HEK293 (cell line): Measurements from ENCODE around the gene LRRC8D.

Experiments
- CTCF ChIA-PET: fragments of 350-600 bp; formaldehyde crosslinking; extraction: SDS; loops from one replicate; lab custom pipeline; 2021; ENCODE audit warnings: antibody characterized with exemption; lab: Yijun Ruan, JAX
- POLR2A ChIA-PET: fragments of 300-600 bp; formaldehyde crosslinking; extraction: SDS; loops from one replicate; lab custom pipeline; 2020; ENCODE audit warnings: antibody characterized with exemption, inconsistent platforms; lab: Yijun Ruan, JAX
- H3K27ac ChIP-seq: fragments of 200-500 bp; sonication (Bioruptor generic); 2 replicates; pipeline ENCODE4 v1.5.1; 2014; ENCODE audit warnings: low read depth, low read length, control low read depth, inconsistent platforms; ENCODE audit errors: extremely low read depth
- H3K36me3 ChIP-seq, 2 experiments: fragments of 200-500 bp in 1 of 2; sonication (Bioruptor generic) in 1 of 2; 1 replicate in 1 of 2; 2 replicates in 1 of 2; pipeline ENCODE4 v1.5.1; 2014 to 2017; ENCODE audit warnings: inconsistent platforms in 2 of 2, low read length in 2 of 2; ENCODE audit not compliant: control insufficient read depth in 2 of 2, insufficient read depth in 1 of 2
- H3K4me1 ChIP-seq: fragments of 200-500 bp; sonication (Bioruptor generic); 2 replicates; pipeline ENCODE4 v1.5.1; 2014; ENCODE audit warnings: mild to moderate bottlenecking, low read length, inconsistent platforms; ENCODE audit not compliant: control insufficient read depth, insufficient read depth
- H3K4me3 ChIP-seq: 2 replicates; pipeline ENCODE4 v1.5.1; 2011; ENCODE audit warnings: low read depth, mild to moderate bottlenecking, control low read depth, low read length, moderate library complexity
- H3K9me3 ChIP-seq: fragments of 200-500 bp; sonication (Bioruptor generic); 2 replicates; pipeline ENCODE4 v1.5.1; 2014; ENCODE audit warnings: low read depth, low read length, inconsistent platforms; ENCODE audit not compliant: control insufficient read depth, insufficient read depth
- GLI2 ChIP-seq: fragments of 450-650 bp; formaldehyde crosslinking; IDR thresholded peaks from 2 replicates; pipeline ENCODE4; 2017; ENCODE audit warnings: missing biosample characterization, missing genetic modification characterization, low read depth, borderline replicate concordance
- IKZF3 ChIP-seq: fragments of 450-650 bp; IDR thresholded peaks from 2 replicates; pipeline ENCODE4 v1.5.0; 2018; ENCODE audit warnings: missing biosample characterization, mild to moderate bottlenecking, missing genetic modification characterization, moderate library complexity
- SETDB1 ChIP-seq: IDR thresholded peaks from one replicate; pipeline ENCODE4 v1.6.1; 2017; ENCODE audit warnings: mild to moderate bottlenecking, low read length, moderate library complexity, mixed read lengths; ENCODE audit not compliant: insufficient read length
- ZBTB44 ChIP-seq: fragments of 450-650 bp; IDR thresholded peaks from 2 replicates; pipeline ENCODE4 v1.5.1; 2018; ENCODE audit warnings: missing biosample characterization, mild to moderate bottlenecking, missing genetic modification characterization
- ZNF202 ChIP-seq: fragments of 450-650 bp; formaldehyde crosslinking; IDR thresholded peaks from 2 replicates; pipeline ENCODE4 v1.5.1; 2016; ENCODE audit warnings: missing biosample characterization, missing genetic modification characterization, borderline replicate concordance
- ZNF223 ChIP-seq: fragments of 450-650 bp; formaldehyde crosslinking; IDR thresholded peaks from 2 replicates; pipeline ENCODE4 v1.5.1; 2016; ENCODE audit warnings: missing biosample characterization, missing genetic modification characterization
- ZNF549 ChIP-seq: fragments of 450-650 bp; IDR thresholded peaks from 2 replicates; pipeline ENCODE4 v1.5.1; 2018; ENCODE audit warnings: missing biosample characterization, missing genetic modification characterization, mild to moderate bottlenecking, inconsistent platforms, moderate library complexity
- ZNF600 ChIP-seq: fragments of 450-650 bp; formaldehyde crosslinking; IDR thresholded peaks from 2 replicates; pipeline ENCODE4 v1.5.1; 2016; ENCODE audit warnings: missing biosample characterization, missing genetic modification characterization
- ZNF621 ChIP-seq: fragments of 450-650 bp; formaldehyde crosslinking; IDR thresholded peaks from 2 replicates; pipeline ENCODE4 v1.5.1; 2017; ENCODE audit warnings: missing biosample characterization, missing genetic modification characterization
- ZNF76 ChIP-seq: fragments of 450-650 bp; formaldehyde crosslinking; IDR thresholded peaks from 2 replicates; pipeline ENCODE4; 2016; ENCODE audit warnings: low read depth, missing biosample characterization, missing genetic modification characterization, borderline replicate concordance
- TF ChIP-seq, protein P1 (sequence below): fragments of 450-650 bp; formaldehyde crosslinking; IDR thresholded peaks from 2 replicates; pipeline ENCODE4 v1.5.1; 2016; ENCODE audit warnings: missing biosample characterization, missing genetic modification characterization
- TF ChIP-seq, protein P2 (sequence below): fragments of 450-650 bp; formaldehyde crosslinking; conservative IDR thresholded peaks from 2 replicates; pipeline ENCODE4 v1.5.1; 2016; ENCODE audit warnings: low read depth, missing biosample characterization, missing genetic modification characterization
- TF ChIP-seq, protein P3 (sequence below): fragments of 450-650 bp; formaldehyde crosslinking; IDR thresholded peaks from 2 replicates; pipeline ENCODE4 v1.5.1; 2016; ENCODE audit warnings: missing biosample characterization, missing genetic modification characterization
- TF ChIP-seq, protein P4 (sequence below): fragments of 450-650 bp; formaldehyde crosslinking; IDR thresholded peaks from 2 replicates; pipeline ENCODE4 v1.5.1; 2016; ENCODE audit warnings: missing biosample characterization, missing genetic modification characterization
- TF ChIP-seq, protein P5 (sequence below): fragments of 450-650 bp; formaldehyde crosslinking; IDR thresholded peaks from 2 replicates; pipeline ENCODE4 v1.5.1; 2017; ENCODE audit warnings: missing biosample characterization, missing genetic modification characterization
- TF ChIP-seq, protein P6 (sequence below): fragments of 450-650 bp; formaldehyde crosslinking; IDR thresholded peaks from 2 replicates; pipeline ENCODE4 v1.5.1; 2017; ENCODE audit warnings: missing biosample characterization, missing genetic modification characterization

LRRC8D gene

DNA sequence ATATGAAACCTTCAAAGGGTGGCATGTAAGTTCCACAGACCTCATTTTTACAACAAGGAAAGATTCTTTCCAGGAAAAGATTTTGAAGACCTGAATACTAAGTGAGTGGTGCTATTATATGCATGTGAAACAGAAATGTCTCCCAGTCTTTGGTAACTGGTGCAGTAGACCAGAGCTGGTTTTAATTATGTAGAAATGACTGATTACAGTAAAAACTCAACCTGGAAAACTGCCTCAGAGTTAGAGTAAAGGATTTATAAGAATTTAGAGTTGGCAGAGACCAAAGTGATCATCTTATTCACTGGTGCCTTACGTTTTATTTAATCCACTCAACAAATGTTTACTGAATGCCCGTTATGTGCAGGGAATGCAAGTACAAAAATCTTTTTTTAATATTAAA lies 30.2 kb upstream of the LRRC8D start:
- Histone ChIP-seq H3K36me3 (no peaks in the 10 kb centered on the region), H3K4me3 (no peak overlapping the region), H3K9me3 (no peaks in the 10 kb centered on the region), H3K4me1 (no peaks in the 10 kb centered on the region), H3K27ac (no peak overlapping the region)
- ChIA-PET POLR2A (no interaction called here), CTCF (interaction anchor here (0.7 to 3.0 kb wide), 3 partner anchors 9 to 197 kb away, joined by 3 to 10 read pairs (median 7); no protein-coding TSS in a partner anchor)
- TF ChIP-seq ZNF621: no peak
- TF ChIP-seq, protein P1, sequence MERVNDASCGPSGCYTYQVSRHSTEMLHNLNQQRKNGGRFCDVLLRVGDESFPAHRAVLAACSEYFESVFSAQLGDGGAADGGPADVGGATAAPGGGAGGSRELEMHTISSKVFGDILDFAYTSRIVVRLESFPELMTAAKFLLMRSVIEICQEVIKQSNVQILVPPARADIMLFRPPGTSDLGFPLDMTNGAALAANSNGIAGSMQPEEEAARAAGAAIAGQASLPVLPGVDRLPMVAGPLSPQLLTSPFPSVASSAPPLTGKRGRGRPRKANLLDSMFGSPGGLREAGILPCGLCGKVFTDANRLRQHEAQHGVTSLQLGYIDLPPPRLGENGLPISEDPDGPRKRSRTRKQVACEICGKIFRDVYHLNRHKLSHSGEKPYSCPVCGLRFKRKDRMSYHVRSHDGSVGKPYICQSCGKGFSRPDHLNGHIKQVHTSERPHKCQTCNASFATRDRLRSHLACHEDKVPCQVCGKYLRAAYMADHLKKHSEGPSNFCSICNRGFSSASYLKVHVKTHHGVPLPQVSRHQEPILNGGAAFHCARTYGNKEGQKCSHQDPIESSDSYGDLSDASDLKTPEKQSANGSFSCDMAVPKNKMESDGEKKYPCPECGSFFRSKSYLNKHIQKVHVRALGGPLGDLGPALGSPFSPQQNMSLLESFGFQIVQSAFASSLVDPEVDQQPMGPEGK: no peak
- TF ChIP-seq, protein P2, sequence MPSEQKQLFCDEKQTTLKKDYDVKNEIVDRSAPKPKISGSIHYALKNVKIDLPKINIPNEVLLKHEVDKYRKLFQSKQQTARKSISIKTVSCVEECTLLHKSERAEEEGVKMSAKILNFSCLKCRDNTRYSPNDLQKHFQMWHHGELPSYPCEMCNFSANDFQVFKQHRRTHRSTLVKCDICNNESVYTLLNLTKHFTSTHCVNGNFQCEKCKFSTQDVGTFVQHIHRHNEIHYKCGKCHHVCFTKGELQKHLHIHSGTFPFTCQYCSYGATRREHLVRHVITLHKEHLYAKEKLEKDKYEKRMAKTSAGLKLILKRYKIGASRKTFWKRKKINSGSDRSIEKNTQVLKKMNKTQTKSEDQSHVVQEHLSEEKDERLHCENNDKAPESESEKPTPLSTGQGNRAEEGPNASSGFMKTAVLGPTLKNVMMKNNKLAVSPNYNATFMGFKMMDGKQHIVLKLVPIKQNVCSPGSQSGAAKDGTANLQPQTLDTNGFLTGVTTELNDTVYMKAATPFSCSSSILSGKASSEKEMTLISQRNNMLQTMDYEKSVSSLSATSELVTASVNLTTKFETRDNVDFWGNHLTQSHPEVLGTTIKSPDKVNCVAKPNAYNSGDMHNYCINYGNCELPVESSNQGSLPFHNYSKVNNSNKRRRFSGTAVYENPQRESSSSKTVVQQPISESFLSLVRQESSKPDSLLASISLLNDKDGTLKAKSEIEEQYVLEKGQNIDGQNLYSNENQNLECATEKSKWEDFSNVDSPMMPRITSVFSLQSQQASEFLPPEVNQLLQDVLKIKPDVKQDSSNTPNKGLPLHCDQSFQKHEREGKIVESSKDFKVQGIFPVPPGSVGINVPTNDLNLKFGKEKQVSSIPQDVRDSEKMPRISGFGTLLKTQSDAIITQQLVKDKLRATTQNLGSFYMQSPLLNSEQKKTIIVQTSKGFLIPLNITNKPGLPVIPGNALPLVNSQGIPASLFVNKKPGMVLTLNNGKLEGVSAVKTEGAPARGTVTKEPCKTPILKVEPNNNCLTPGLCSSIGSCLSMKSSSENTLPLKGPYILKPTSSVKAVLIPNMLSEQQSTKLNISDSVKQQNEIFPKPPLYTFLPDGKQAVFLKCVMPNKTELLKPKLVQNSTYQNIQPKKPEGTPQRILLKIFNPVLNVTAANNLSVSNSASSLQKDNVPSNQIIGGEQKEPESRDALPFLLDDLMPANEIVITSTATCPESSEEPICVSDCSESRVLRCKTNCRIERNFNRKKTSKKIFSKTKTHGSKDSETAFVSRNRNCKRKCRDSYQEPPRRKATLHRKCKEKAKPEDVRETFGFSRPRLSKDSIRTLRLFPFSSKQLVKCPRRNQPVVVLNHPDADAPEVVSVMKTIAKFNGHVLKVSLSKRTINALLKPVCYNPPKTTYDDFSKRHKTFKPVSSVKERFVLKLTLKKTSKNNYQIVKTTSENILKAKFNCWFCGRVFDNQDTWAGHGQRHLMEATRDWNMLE (tag by site-specific recombination): no peak
- TF ChIP-seq SETDB1: no peak
- TF ChIP-seq ZNF76 (tag by site-specific recombination): no peak
- TF ChIP-seq GLI2 (tag by site-specific recombination): no peak
- TF ChIP-seq, protein P3, sequence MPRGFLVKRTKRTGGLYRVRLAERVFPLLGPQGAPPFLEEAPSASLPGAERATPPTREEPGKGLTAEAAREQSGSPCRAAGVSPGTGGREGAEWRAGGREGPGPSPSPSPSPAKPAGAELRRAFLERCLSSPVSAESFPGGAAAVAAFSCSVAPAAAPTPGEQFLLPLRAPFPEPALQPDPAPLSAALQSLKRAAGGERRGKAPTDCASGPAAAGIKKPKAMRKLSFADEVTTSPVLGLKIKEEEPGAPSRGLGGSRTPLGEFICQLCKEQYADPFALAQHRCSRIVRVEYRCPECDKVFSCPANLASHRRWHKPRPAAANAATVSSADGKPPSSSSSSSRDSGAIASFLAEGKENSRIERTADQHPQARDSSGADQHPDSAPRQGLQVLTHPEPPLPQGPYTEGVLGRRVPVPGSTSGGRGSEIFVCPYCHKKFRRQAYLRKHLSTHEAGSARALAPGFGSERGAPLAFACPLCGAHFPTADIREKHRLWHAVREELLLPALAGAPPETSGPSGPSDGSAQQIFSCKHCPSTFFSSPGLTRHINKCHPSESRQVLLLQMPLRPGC: no peak
- TF ChIP-seq, protein P4, sequence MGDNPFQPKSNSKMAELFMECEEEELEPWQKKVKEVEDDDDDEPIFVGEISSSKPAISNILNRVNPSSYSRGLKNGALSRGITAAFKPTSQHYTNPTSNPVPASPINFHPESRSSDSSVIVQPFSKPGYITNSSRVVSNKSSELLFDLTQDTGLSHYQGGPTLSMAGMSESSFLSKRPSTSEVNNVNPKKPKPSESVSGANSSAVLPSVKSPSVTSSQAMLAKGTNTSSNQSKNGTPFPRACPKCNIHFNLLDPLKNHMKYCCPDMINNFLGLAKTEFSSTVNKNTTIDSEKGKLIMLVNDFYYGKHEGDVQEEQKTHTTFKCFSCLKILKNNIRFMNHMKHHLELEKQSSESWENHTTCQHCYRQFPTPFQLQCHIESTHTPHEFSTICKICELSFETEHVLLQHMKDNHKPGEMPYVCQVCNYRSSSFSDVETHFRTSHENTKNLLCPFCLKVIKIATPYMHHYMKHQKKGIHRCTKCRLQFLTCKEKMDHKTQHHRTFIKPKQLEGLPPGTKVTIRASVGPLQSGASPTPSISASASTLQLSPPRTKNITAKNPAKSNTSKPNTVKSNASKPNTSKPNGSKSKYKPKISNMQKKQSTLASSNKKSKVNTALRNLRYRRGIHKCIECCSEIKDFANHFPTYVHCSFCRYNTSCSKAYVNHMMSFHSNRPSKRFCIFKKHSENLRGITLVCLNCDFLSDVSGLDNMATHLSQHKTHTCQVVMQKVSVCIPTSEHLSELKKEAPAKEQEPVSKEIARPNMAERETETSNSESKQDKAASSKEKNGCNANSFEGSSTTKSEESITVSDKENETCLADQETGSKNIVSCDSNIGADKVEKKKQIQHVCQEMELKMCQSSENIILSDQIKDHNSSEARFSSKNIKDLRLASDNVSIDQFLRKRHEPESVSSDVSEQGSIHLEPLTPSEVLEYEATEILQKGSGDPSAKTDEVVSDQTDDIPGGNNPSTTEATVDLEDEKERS (tag by site-specific recombination): no peak
- TF ChIP-seq, protein P5, sequence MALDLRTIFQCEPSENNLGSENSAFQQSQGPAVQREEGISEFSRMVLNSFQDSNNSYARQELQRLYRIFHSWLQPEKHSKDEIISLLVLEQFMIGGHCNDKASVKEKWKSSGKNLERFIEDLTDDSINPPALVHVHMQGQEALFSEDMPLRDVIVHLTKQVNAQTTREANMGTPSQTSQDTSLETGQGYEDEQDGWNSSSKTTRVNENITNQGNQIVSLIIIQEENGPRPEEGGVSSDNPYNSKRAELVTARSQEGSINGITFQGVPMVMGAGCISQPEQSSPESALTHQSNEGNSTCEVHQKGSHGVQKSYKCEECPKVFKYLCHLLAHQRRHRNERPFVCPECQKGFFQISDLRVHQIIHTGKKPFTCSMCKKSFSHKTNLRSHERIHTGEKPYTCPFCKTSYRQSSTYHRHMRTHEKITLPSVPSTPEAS (tag by site-specific recombination): no peak
- TF ChIP-seq ZBTB44 (tag by site-specific recombination): no peak
- TF ChIP-seq ZNF223 (tag by site-specific recombination): no peak
- TF ChIP-seq ZNF549 (tag by site-specific recombination): no peak
- no peak for TF ChIP-seq ZNF600 (tag by site-specific recombination)
- TF ChIP-seq IKZF3: no peak
- TF ChIP-seq, protein P6, sequence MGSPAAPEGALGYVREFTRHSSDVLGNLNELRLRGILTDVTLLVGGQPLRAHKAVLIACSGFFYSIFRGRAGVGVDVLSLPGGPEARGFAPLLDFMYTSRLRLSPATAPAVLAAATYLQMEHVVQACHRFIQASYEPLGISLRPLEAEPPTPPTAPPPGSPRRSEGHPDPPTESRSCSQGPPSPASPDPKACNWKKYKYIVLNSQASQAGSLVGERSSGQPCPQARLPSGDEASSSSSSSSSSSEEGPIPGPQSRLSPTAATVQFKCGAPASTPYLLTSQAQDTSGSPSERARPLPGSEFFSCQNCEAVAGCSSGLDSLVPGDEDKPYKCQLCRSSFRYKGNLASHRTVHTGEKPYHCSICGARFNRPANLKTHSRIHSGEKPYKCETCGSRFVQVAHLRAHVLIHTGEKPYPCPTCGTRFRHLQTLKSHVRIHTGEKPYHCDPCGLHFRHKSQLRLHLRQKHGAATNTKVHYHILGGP: no peak
- TF ChIP-seq ZNF202 (tag by site-specific recombination): no peak
